ENCODE results near the gene LBHD2. TPM values are rescaled to one million over a fixed set of nuclear protein-coding genes. Genes with fewer than 3 reads are reported as not detected.

LBHD2 gene
- total RNA-seq, 1 experiment from 2014 or later: not detected

GRCh38 chr14:103072595-103073366, 11.2 kb upstream of the LBHD2 start:
- intact Hi-C loops (cut with micrococcal nuclease): no loop called here

More at GRCh38 chr14:103072595-103073366, 11.2 kb upstream of the LBHD2 start:
- Histone ChIP-seq H3K79me2 (ENCODE audit: insufficient read depth, low read length) (no peaks in the 10 kb centered on the region), H3K9ac (ENCODE audit: low read length) (no peak overlapping the region), H3K4me2 (ENCODE audit: low read length) (peak overlapping the region; percentile 94), H3K9me3 (ENCODE audit: control insufficient read depth in 1 of 2, insufficient read depth in 1 of 2, low read depth in 1 of 2, low read length in 2 of 2) (no peaks in the 10 kb centered on the region), H3K36me3 (ENCODE audit: control insufficient read depth in 1 of 2, insufficient read depth in 2 of 2, low read length in 2 of 2) (no peaks in the 10 kb centered on the region), H4K20me1 (ENCODE audit: insufficient read depth) (no peaks in the 10 kb centered on the region), H3K27ac (ENCODE audit: low read depth, low read length) (no peak overlapping the region; the same call in 1 of the 2 replicates), H3K9me2 (ENCODE audit: insufficient read depth) (no peaks in the 10 kb centered on the region), H3K27me3 (ENCODE audit: insufficient read depth, low read length) (no peaks in the 10 kb centered on the region), H3K4me1 (ENCODE audit: control insufficient read depth in 1 of 2, insufficient read depth in 2 of 2, low read length in 2 of 2) (peaks cover 45 to 67% of the 10 kb centered on the region in 2 experiments), H3K4me3 (replicated peaks in 1 of 2; ENCODE audit: low read depth in 1 of 2, low read length in 2 of 2) (no peak overlapping the region), H2AFZ (ENCODE audit: low read depth, low read length, poor library complexity, severe bottlenecking) (no peak overlapping the region)
- ATAC-seq (0 out of 2 replicates have a peak, but pooled peaks have one; percentile 13), DNase-seq (ENCODE audit: low read depth, low spot score) (no peak)
- TF ChIP-seq ZBTB33 (IDR thresholded peaks at IDR 0.05; ENCODE audit: extremely low read depth, insufficient replicate concordance, low read length): no peak
- TF ChIP-seq ZFX (IDR thresholded peaks at IDR 0.05): no peak
- no peak for TF ChIP-seq CBX3 (IDR thresholded peaks at IDR 0.05; ENCODE audit: low read depth)
- TF ChIP-seq YY1 (IDR thresholded peaks at IDR 0.05; ENCODE audit: extremely low read depth, insufficient replicate concordance, low read depth, low read length): peak; percentile 15
- peak in 1 of 3 experiments; percentile 7; a peak in 1 of 6 replicates for TF ChIP-seq CTCF (IDR thresholded peaks at IDR 0.05 in 2 of 3, conservative IDR thresholded peaks at IDR 0.05 in 1 of 3; ENCODE audit: borderline replicate concordance in 1 of 3, insufficient read depth in 1 of 3, low read depth in 2 of 3, low read length in 2 of 3)
- ChIA-PET RAD21 (ENCODE audit: low non-redundant PET in 1 of 2, low total read pairs in 2 of 2, uncharacterized antibody in 2 of 2, unreplicated experiment in 2 of 2) (no interaction called here), POLR2A (no interaction called here), CTCF (no interaction called here)
- BruUV-seq (replicated peaks): no TSS peak
